ENCODE results near the gene TSFM. TPM values are rescaled to one million over a fixed set of nuclear protein-coding genes. Genes with fewer than 3 reads are reported as not detected.

Gene TSFM
- total and polyA plus RNA-seq, 9 of the 15 experiments (the other 6 are each of a cell fraction or from before 2014, with no cell fraction given) = 44.6 to 198 (median 60.2) TPM

DNA sequence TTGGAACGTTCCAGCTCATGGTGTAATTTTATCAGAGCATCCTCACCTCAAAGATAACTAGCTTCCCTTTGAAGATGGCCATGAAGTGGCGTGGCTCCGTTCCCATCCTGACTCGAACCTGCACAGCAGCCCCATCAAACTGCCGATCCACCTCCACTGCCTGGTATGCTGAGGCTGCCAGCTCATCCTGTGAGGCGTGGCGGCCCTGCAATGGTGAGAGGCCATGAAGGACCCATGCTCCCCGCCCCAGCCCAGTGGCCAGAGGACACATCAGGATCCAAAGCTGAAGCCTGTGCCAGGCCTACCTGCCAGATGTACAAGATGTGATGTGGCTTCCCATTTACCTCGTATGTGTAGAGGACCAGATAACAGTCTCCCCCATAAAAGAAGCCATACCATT lies 24.7 kb downstream of the TSFM start:
- WGBS (ENCODE audit: insufficient coverage, low coverage, missing lambda C conversion rate) = 68% methylated on average over 9 of the region's 9 CpGs
- in situ Hi-C loops (cut with MboI) (no loop called here), intact Hi-C loops (cut with micrococcal nuclease) (no loop called here)
- no peaks in the 10 kb centered on the region for H3K9me3 ChIP-seq (replicated peaks; ENCODE audit: control insufficient read depth, insufficient read depth, low read depth, low read length)
- no peaks in the 10 kb centered on the region for H4K20me1 ChIP-seq (replicated peaks; ENCODE audit: control insufficient read depth, insufficient read depth, low read length)
- H3K4me1 ChIP-seq (replicated peaks in 1 of 2; ENCODE audit: control insufficient read depth in 2 of 2, insufficient read depth in 2 of 2, low read length in 2 of 2) = peaks cover 5 to 10% of the 10 kb centered on the region in 2 experiments; a peak in 3 of 5 replicates
- peaks cover 16% of the 10 kb centered on the region; the same call in 2 of the 3 replicates for H3K36me3 ChIP-seq (ENCODE audit: control insufficient read depth, insufficient read depth, low read length)
- no peak overlapping the region for H2AFZ ChIP-seq (ENCODE audit: low read depth, low read length)
- no peak overlapping the region for H3K4me3 ChIP-seq
- H3K79me2 ChIP-seq (ENCODE audit: control insufficient read depth, insufficient read depth, low read length) = no peaks in the 10 kb centered on the region
- FAIRE-seq = no peak
- TF ChIP-seq CC2D1A (IDR thresholded peaks at IDR 0.05) (no peak), SRSF1 (IDR thresholded peaks at IDR 0.05; ENCODE audit: low read depth, low read length) (no peak), CBX2 (IDR thresholded peaks at IDR 0.05; ENCODE audit: insufficient read depth, low read length, poor library complexity, severe bottlenecking) (no peak), MXI1 (IDR thresholded peaks at IDR 0.05; ENCODE audit: low read depth, low read length) (no peak)
- peaks cover 3% of the 10 kb centered on the region for H3K9me1 ChIP-seq (ENCODE audit: control insufficient read depth, insufficient read depth, low read length)
- H3K9ac ChIP-seq (ENCODE audit: insufficient read depth in 1 of 2, low read depth in 2 of 2, low read length in 2 of 2) = no peak overlapping the region; a peak in 1 of 4 replicates
- BruUV-seq (replicated peaks) = no TSS peak
- no peak for ATAC-seq
- no peak for DNase-seq (ENCODE audit: extremely low read depth in 1 of 4, low spot score in 3 of 4)
- no peaks in the 10 kb centered on the region for H3K27me3 ChIP-seq (ENCODE audit: control insufficient read depth in 2 of 2, insufficient read depth in 2 of 2, low read length in 2 of 2)
- POLR2A ChIA-PET = no interaction called here
- H3K4me2 ChIP-seq (ENCODE audit: insufficient read depth, low read length) = no peak overlapping the region
- no peak overlapping the region for H3K27ac ChIP-seq (ENCODE audit: extremely low read depth, low read depth, low read length)
- CTCF ChIA-PET (ENCODE audit: low intra/inter-chr PET ratio) = no interaction called here

DNA sequence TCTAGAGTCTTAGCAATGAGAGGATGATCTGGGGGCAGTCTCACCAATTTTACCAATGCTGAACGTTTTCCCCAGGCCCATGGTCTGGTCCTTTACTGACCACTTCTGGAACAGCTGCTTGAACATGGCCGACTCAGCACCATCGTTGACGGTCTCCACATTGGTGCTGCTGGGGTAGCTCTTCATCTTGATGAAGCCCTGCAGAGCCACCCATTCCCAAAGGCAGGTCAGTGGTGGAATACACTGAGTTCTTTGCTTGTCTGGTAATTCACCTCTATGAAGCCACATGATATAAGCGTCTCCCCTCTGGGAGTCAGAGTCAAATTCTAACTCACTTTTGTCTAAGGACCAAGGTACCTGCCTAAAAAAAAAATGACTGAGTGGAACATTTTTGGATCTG lies 25.8 kb downstream of the TSFM start:
- 58% methylated on average over 5 of the region's 5 CpGs for WGBS (ENCODE audit: insufficient coverage, low coverage, missing lambda C conversion rate)
- no peak overlapping the region for H2AFZ ChIP-seq (ENCODE audit: low read depth, low read length)
- H3K27ac ChIP-seq (ENCODE audit: extremely low read depth, low read depth, low read length) = no peak overlapping the region
- DNase-seq (ENCODE audit: extremely low read depth in 1 of 4, low spot score in 3 of 4) (no peak), ATAC-seq (no peak), FAIRE-seq (no peak)
- no peaks in the 10 kb centered on the region for H3K27me3 ChIP-seq (ENCODE audit: control insufficient read depth in 2 of 2, insufficient read depth in 2 of 2, low read length in 2 of 2)
- in situ Hi-C loops (cut with MboI) = no loop called here
- peaks cover 5 to 10% of the 10 kb centered on the region in 2 experiments; a peak in 3 of 5 replicates for H3K4me1 ChIP-seq (replicated peaks in 1 of 2; ENCODE audit: control insufficient read depth in 2 of 2, insufficient read depth in 2 of 2, low read length in 2 of 2)
- ChIA-PET POLR2A (interaction anchor here (0.6 to 3.3 kb wide), 5 partner anchors 9 to 216 kb away, joined by 3 to 21 read pairs (median 3); partner anchors contain the start of gene AVIL), CTCF (ENCODE audit: low intra/inter-chr PET ratio) (no interaction called here)
- H3K9me3 ChIP-seq (replicated peaks; ENCODE audit: control insufficient read depth, insufficient read depth, low read depth, low read length) = no peaks in the 10 kb centered on the region
- no peak overlapping the region for H3K4me3 ChIP-seq
- intact Hi-C loops (cut with micrococcal nuclease) = no loop called here
- no peak overlapping the region for H3K9ac ChIP-seq (ENCODE audit: insufficient read depth in 1 of 2, low read depth in 2 of 2, low read length in 2 of 2)
- H4K20me1 ChIP-seq (replicated peaks; ENCODE audit: control insufficient read depth, insufficient read depth, low read length) = no peaks in the 10 kb centered on the region
- no peak overlapping the region for H3K4me2 ChIP-seq (ENCODE audit: insufficient read depth, low read length)
- TF ChIP-seq TAF9B (IDR thresholded peaks at IDR 0.05; ENCODE audit: partially characterized antibody) (no peak), NBN (IDR thresholded peaks at IDR 0.05; ENCODE audit: low read depth) (no peak), RFX1 (IDR thresholded peaks at IDR 0.05) (no peak), ZFP30 (CRISPR knock-in tag; IDR thresholded peaks at IDR 0.05; ENCODE audit: borderline replicate concordance) (no peak), RB1 (IDR thresholded peaks at IDR 0.05; ENCODE audit: low read depth) (no peak)
- TF ChIP-seq, protein P1, sequence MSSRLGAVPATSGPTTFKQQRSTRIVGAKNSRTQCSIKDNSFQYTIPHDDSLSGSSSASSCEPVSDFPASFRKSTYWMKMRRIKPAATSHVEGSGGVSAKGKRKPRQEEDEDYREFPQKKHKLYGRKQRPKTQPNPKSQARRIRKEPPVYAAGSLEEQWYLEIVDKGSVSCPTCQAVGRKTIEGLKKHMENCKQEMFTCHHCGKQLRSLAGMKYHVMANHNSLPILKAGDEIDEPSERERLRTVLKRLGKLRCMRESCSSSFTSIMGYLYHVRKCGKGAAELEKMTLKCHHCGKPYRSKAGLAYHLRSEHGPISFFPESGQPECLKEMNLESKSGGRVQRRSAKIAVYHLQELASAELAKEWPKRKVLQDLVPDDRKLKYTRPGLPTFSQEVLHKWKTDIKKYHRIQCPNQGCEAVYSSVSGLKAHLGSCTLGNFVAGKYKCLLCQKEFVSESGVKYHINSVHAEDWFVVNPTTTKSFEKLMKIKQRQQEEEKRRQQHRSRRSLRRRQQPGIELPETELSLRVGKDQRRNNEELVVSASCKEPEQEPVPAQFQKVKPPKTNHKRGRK (tag; IDR thresholded peaks at IDR 0.05) = no peak
- TF ChIP-seq, protein P2, sequence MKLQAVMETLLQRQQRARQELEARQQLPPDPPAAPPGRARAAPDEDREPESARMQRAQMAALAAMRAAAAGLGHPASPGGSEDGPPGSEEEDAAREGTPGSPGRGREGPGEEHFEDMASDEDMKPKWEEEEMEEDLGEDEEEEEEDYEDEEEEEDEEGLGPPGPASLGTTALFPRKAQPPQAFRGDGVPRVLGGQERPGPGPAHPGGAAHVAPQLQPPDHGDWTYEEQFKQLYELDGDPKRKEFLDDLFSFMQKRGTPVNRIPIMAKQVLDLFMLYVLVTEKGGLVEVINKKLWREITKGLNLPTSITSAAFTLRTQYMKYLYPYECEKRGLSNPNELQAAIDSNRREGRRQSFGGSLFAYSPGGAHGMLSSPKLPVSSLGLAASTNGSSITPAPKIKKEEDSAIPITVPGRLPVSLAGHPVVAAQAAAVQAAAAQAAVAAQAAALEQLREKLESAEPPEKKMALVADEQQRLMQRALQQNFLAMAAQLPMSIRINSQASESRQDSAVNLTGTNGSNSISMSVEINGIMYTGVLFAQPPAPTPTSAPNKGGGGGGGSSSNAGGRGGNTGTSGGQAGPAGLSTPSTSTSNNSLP (IDR thresholded peaks at IDR 0.05; ENCODE audit: borderline replicate concordance, low read depth, low read length) = no peak
- no TSS peak for BruUV-seq (replicated peaks)
- no peaks in the 10 kb centered on the region for H3K79me2 ChIP-seq (ENCODE audit: control insufficient read depth, insufficient read depth, low read length)
- H3K36me3 ChIP-seq (ENCODE audit: control insufficient read depth, insufficient read depth, low read length) = peaks cover 8% of the 10 kb centered on the region; the same call in 2 of the 3 replicates
- H3K9me1 ChIP-seq (ENCODE audit: control insufficient read depth, insufficient read depth, low read length) = peaks cover 3% of the 10 kb centered on the region

All from K562 (cell line).